HG02642 (cell line): ENCODE measurements around the gene BRCC3.

Experiments
- ATAC-seq: cut with Tn5 transposase; IDR thresholded peaks from one replicate; pipeline ENCODE4 v1.9.1; 2021; ENCODE audit warnings: mild to moderate bottlenecking; ENCODE audit not compliant: unreplicated experiment, poor library complexity

The BRCC3 gene

GRCh38 chrX:155056877-155057792 is 14.2 kb upstream of the BRCC3 start:
- peak; percentile 74 for ATAC-seq

- ATAC-seq = no peak
Observed at GRCh38 chrX:155061760-155062159, 9.5 kb upstream of the BRCC3 start.

- ATAC-seq = no peak
Observed at GRCh38 chrX:155065035-155065734, 6.1 kb upstream of the BRCC3 start.

GRCh38 chrX:155068165-155068564 is 3.1 kb upstream of the BRCC3 start:
- no peak for ATAC-seq

GRCh38 chrX:155069414-155069813 is 1.9 kb upstream of the BRCC3 start:
- no peak for ATAC-seq

GRCh38 chrX:155070038-155070437 is 1.3 kb upstream of the BRCC3 start:
- no peak for ATAC-seq

GRCh38 chrX:155070663-155070974 is 689 bp upstream of the BRCC3 start:
- peak; percentile 27 for ATAC-seq

GRCh38 chrX:155071694-155072280 is 479 bp downstream of the BRCC3 start:
- ATAC-seq = peak; percentile 16

GRCh38 chrX:155086202-155086840 is 15.0 kb downstream of the BRCC3 start:
- ATAC-seq = no peak

GRCh38 chrX:155086961-155087735 is 15.8 kb downstream of the BRCC3 start:
- ATAC-seq = no peak

- ATAC-seq = no peak
Observed at GRCh38 chrX:155094468-155095061, 23.3 kb downstream of the BRCC3 start.

GRCh38 chrX:155105919-155106318 is 34.6 kb downstream of the BRCC3 start:
- no peak for ATAC-seq

GRCh38 chrX:155108427-155108826 is 37.1 kb downstream of the BRCC3 start:
- ATAC-seq = no peak

GRCh38 chrX:155112171-155112570 is 40.9 kb downstream of the BRCC3 start:
- ATAC-seq = no peak

- ATAC-seq = no peak
Observed at GRCh38 chrX:155113097-155113496, 41.8 kb downstream of the BRCC3 start.

GRCh38 chrX:155115174-155115819 is 44.0 kb downstream of the BRCC3 start:
- ATAC-seq = no peak

- no peak for ATAC-seq
Observed at GRCh38 chrX:155127465-155127864, 56.2 kb downstream of the BRCC3 start.

- no peak for ATAC-seq
Observed at GRCh38 chrX:155127940-155128339, 56.6 kb downstream of the BRCC3 start.

- no peak for ATAC-seq
Observed at GRCh38 chrX:155132110-155132509, 60.8 kb downstream of the BRCC3 start.
